Measurements from ENCODE around the gene CNIH4. TPM values are rescaled to one million over a fixed set of nuclear protein-coding genes. Genes with fewer than 3 reads are reported as not detected.
A peak's percentile ranks its signal among the peaks of the same experiment; 100 is the strongest.
"Not testable (repeated sequence)": the region's sequence is repeated elsewhere in the genome, so short reads cannot be mapped to it uniquely, and the experiment has no call there.

Gene CNIH4
- total RNA-seq, 2 donors from 2014 or later = 28.8 to 60.7 TPM

GRCh38 chr1:224340453-224341384 lies 16.0 kb upstream of the CNIH4 start:
- intact Hi-C loops (cut with DNase I, micrococcal nuclease) = not testable (repeated sequence)
- ATAC-seq (peak; percentile 72), DNase-seq (peak in 1 of 2 donors; percentile 49)

DNA sequence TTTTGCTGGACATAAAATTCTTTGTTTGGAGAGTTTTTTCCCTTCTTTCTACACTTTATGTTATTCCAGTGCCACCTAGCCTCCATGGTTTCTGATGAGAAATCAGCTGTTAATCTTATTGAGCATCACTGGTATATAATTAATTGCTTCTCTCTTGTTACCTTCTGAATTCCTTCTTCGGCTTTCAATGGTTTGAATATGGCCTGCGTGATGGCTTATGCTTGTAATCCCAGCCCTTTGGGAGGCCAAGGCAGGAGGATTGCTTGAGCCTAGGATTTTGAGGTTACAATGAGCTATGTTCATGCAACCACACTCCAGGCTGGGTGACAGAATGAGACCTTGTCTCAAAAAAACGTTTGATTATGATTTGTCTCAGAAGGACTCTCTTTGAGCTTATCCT lies 13.0 kb upstream of the CNIH4 start:
- DNase-seq (no peak), ATAC-seq (no peak)
- intact Hi-C loops (cut with DNase I, micrococcal nuclease) = no loop called here

GRCh38 chr1:224348137-224348536 lies 8.5 kb upstream of the CNIH4 start:
- intact Hi-C loops (cut with DNase I, micrococcal nuclease) = no loop called here
- DNase-seq = no peak
- ATAC-seq = no peak

- DNase-seq; ATAC-seq; intact Hi-C loops (cut with DNase I, micrococcal nuclease): not testable (repeated sequence)
These were observed 7.0 kb upstream of the CNIH4 start for GRCh38 chr1:224349716-224350115.

DNA sequence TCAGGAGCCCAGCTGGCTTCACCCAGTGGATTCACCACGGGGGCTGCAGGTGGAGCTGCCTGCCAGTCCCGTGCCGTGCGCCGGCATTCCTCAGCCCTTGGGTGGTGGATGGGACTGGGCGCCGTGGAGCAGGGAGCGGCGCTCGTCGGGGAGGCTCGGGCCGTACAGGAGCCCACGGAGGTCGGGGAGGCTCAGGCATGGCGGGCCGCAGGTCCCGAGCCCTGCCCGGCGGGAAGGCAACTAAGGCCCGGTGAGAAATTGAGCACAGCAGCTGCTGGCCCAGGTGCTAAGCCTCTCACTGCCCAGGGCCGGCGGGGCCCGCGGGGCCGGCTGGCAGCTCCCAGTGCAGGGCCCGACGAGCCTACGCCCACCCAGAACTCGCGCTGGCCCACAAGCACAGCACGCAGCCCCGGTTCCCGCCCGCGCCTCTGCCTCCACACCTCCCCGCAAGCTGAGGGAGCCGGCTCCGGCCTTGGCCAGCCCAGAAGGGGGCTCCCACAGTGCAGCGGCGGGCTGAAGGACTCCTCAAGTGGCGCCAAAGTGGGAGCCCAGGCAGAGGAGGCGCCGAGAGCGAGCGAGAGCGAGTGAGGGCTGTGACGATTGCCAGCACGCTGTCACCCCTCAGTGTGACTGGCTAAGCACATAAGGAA lies 4.1 kb upstream of the CNIH4 start:
- DNase-seq; intact Hi-C loops (cut with DNase I, micrococcal nuclease); ATAC-seq: not testable (repeated sequence)

DNA sequence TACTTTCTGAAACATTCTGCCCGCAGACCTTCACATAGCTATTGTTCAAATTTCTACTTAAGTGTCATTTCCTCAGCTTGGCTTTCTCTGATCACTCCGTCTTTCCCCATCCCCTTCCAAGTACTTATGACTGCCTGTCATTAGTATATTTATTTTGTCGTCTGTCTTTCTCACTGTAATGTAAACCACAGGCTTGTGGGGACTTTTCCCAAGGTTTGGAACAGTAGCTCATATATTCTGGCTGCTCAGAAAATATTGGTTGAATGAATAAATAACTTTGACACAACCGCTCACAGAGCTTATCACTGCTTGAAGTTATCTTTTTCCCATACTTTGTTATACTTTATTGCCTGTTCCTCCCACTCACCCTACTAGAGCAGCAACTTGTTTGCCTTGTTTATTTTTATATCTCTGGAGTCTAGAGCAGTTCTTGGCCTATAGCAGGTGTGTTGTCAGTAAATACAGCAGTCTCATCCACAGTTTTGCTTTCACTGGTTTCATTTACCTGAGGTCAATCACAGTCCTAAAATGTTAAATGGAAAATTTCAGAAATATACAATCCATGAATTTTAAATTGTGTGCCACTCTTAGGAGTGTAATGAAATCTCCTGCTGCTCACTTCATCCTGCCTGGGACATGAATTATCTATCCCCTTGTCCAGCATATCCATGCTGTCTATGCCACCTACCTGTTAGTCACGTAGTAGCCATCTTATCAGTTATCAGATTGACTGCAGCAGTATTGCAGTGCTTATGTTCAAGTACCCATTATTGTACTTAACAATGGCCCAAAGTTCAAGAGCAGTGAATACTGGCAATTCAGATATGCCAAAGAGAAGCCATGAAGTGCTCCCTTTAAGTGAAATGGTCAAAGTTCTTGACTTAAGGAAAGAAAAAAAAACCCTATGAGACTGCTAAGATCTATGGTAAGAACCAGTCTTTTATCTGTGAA lies 2.4 kb upstream of the CNIH4 start:
- ATAC-seq = peak; percentile 57

GRCh38 chr1:224357626-224358124 lies 996 bp downstream of the CNIH4 start:
- no peak for DNase-seq
- intact Hi-C loops (cut with DNase I, micrococcal nuclease) = no loop called here

More for the DNA sequence above, 2.4 kb upstream of the CNIH4 start:
- intact Hi-C loops (cut with DNase I, micrococcal nuclease) = no loop called here
- DNase-seq = no peak

DNA sequence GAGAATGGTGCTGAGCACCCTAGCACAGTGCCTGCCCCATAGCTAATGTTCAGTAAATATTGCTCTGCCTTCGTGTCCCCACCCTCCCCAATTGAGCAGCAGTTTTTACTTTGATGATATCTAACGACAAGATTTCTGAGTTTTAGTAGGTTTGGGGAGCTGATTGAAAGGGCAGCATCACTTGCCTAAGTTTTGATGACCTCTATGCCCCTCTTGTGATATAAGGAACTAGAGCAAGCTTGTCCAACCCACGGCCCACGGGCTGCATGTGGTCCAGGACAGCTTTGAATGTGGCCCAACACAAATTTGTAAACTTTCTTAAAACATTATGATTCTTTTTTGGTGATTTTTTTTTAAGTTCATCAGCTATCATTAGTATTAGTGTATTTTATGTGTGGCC lies 1.6 kb downstream of the CNIH4 start:
- intact Hi-C loops (cut with DNase I, micrococcal nuclease) = no loop called here
- ATAC-seq = no peak
- DNase-seq = peak in 1 of 2 donors; percentile 14

More at GRCh38 chr1:224357626-224358124, 996 bp downstream of the CNIH4 start:
- ATAC-seq = no peak

GRCh38 chr1:224359207-224359606 lies 2.5 kb downstream of the CNIH4 start:
- ATAC-seq (no peak), DNase-seq (no peak)
- intact Hi-C loops (cut with DNase I, micrococcal nuclease) = no loop called here

DNA sequence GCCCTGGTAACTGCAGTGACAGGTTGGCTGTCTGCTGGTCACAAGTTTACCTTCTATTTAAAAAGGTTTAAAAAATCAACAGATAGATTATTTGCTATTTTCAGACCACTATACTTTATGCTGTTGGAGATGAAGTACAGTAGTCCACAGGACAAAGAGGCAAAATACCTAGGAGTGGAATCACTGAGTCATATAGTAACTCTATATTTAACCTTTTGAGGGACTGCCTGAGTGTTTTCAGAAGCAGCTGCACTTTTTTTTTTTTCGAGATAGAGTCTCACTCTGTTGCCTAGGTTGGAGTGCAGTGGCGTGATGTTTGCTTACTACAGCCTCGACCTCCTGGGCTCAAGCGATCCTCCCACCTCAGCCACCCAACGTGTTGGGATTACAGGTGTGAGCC lies 11.7 kb downstream of the CNIH4 start:
- intact Hi-C loops (cut with DNase I, micrococcal nuclease) = no loop called here
- DNase-seq = no peak
- no peak for ATAC-seq

DNA sequence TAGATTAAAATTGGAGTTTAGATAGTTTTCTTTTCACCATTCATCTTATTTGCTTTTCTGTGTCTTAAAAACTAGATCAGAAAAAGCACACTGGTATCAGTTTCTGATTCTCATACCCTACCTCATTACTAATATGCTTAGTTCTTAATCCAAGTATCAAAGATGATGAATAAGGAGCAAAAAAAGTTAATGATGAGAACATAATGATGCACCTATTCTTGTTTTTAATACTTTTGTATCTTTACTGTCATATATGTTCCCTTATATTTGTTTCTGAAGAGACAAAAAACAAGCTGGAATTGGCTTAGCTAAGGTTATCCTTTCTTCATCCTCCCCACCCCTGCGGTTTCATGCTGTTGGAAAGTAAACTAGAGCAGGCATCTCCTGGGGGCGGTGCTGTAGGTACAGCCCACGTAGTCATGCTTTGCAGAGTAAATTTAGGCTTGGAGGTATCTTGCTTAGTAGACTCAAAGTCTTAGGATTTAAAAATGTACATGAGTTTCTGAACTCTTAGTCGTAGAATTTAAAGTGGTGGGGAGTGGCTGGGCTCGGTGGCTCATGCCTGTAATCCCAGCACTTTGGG lies 16.4 kb downstream of the CNIH4 start:
- no peak for ATAC-seq
- intact Hi-C loops (cut with DNase I, micrococcal nuclease) = no loop called here
- DNase-seq = no peak

DNA sequence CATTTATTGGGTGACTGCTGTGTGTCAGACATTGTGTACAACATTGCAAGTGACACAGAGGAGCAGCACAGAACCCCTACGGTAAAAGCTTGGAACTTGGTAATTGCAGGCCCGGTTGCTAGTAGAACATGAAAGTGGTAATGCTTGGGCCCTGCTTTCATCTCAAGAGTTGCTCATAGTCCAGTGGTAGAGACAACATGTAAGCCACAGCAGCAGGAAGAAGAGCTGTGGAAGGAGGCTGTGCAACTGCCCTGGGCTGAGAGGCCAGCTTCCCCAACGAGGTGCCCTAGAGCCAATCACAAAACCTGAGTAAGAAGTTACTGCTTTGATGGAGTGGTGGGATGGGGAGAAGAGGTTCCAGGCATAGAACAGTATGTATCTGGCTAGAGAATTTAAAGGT lies 18.4 kb downstream of the CNIH4 start:
- ATAC-seq = no peak
- no peak for DNase-seq
- intact Hi-C loops (cut with DNase I, micrococcal nuclease) = no loop called here

DNA sequence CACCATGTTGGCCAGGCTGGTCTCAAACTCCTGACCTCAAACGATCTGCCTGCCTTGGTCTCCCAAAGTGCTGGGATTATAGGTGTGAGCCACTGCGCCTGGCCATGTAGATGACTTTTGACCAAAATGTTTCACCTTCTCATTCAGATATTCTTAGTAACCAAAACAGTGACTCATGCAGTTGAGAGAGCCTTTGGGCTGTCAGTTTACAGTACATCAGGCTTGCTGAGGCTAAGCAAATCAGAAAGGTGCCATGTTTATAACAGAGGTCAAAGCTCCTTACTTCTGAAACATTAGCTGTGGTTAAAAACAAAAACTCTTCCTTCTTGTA lies 21.0 kb downstream of the CNIH4 start:
- no peak for DNase-seq
- peak; percentile 45 for ATAC-seq
- intact Hi-C loops (cut with DNase I, micrococcal nuclease) = no loop called here

DNA sequence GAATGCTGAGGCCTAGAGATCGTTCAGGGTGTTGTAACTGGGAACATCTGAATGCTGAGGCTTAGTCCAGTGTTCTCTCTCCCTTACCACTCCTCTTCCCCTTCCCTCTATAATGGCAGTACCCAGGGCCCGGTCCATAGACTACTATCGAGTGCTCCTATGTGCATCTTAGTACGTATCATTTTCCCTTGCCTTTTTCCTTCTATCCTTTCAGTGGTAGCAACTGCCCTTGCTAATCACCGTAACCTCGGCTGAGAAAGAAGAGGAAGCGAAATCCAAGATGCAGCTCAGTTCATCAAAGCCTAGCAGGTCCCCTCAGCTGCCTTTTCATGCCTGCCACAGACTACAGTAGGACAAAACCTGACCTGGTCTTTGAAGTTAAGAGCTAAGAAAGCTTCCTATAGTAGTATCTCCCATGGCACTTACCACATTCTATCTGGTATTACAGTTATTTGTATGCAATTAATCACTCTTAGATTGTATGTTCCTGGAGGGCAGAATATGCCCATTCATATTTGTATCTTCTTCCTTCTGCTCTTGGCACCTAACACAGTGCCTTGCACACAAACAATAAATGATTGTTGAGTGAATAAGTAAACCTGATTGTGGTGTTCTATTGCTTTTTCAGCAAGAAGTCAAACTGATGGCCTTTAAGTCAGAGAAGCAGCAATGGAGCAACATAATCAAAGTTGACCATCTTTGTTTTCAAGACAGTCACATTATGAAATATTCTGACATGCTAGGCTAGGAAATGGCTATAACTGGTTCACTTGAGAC lies 22.4 kb downstream of the CNIH4 start:
- intact Hi-C loops (cut with DNase I, micrococcal nuclease) = no loop called here
- no peak for ATAC-seq

GRCh38 chr1:224380003-224380402 lies 23.3 kb downstream of the CNIH4 start:
- ATAC-seq (peak; percentile 26), DNase-seq (no peak)
- intact Hi-C loops (cut with DNase I, micrococcal nuclease) = no loop called here

More for the DNA sequence above, 22.4 kb downstream of the CNIH4 start:
- no peak for DNase-seq

- no peak for DNase-seq
- intact Hi-C loops (cut with DNase I, micrococcal nuclease) = no loop called here
- no peak for ATAC-seq
These were observed 25.3 kb downstream of the CNIH4 start for GRCh38 chr1:224381880-224382548.

GRCh38 chr1:224383218-224383617 lies 26.5 kb downstream of the CNIH4 start:
- ATAC-seq = no peak
- DNase-seq = no peak
- intact Hi-C loops (cut with DNase I, micrococcal nuclease) = no loop called here
